Calu3 (cell line): Measurements from ENCODE around the gene SAMMSON. TPM values are rescaled to one million over a fixed set of nuclear protein-coding genes. Genes with fewer than 3 reads are reported as not detected.

Experiments
- Bru-seq: library from RNA; stranded (reverse); fragments of 400-500 nt; gene quantifications from one replicate; lab custom pipeline; 2021; lab: Mats Ljungman, UMichigan
- BruChase-seq, 2 experiments: library from RNA; stranded (reverse); fragments of 400-500 nt; gene quantifications; one replicate each; lab custom pipeline; 2021; lab: Mats Ljungman, UMichigan
- BruUV-seq: library from RNA; stranded (reverse); fragments of 400-500 nt; replicated peaks from 2 replicates; lab custom pipeline; 2021; lab: Mats Ljungman, UMichigan
- CTCF ChIA-PET: fragments of 300-600 bp; sonication (Branson Sonifier 250); formaldehyde crosslinking; loops from one replicate; lab custom pipeline; 2022; ENCODE audit warnings: antibody characterized with exemption; lab: Charles Lee
- DNase-seq: peaks from one replicate; pipeline ENCODE4 v3.0.0; 2022
- H3K27ac Mint-ChIP-seq: one replicate; pipeline ENCODE4 v1.8.0; 2022; ENCODE audit warnings: mixed read lengths; ENCODE audit not compliant: unreplicated experiment
- H3K27me3 Mint-ChIP-seq: one replicate; pipeline ENCODE4 v1.8.0; 2022; ENCODE audit warnings: mixed read lengths; ENCODE audit not compliant: unreplicated experiment
- H3K36me3 Mint-ChIP-seq: one replicate; pipeline ENCODE4 v1.8.0; 2022; ENCODE audit warnings: mild to moderate bottlenecking, moderate library complexity, mixed read lengths; ENCODE audit not compliant: insufficient read depth, unreplicated experiment
- H3K4me1 Mint-ChIP-seq: one replicate; pipeline ENCODE4 v1.8.0; 2022; ENCODE audit warnings: mild to moderate bottlenecking, low read depth, mixed read lengths; ENCODE audit not compliant: unreplicated experiment
- H3K4me3 Mint-ChIP-seq: one replicate; pipeline ENCODE4 v1.8.0; 2022; ENCODE audit warnings: mild to moderate bottlenecking, low read depth, moderate library complexity, mixed read lengths; ENCODE audit not compliant: unreplicated experiment
- H3K9me3 Mint-ChIP-seq: one replicate; pipeline ENCODE4 v1.8.0; 2022; ENCODE audit warnings: low read depth, mixed read lengths; ENCODE audit not compliant: unreplicated experiment
- CTCF ChIP-seq: fragments of 200-600 bp; IDR thresholded peaks from one replicate; pipeline ENCODE4 v1.8.0; 2022; ENCODE audit warnings: antibody characterized with exemption; ENCODE audit not compliant: unreplicated experiment
- intact Hi-C: fragments of 100-400 bp; cut with micrococcal nuclease; formaldehyde crosslinking; loops from one replicate; pipeline ENCODE4 v1.10.0; 2022; ENCODE audit not compliant: unreplicated experiment
- long read RNA-seq: library from polyadenylated mRNA; stranded (forward); transcript quantifications from one replicate; pipeline ENCODE4 v2.0.0, GENCODE V29; 2022
- total RNA-seq: library from RNA; stranded (reverse); gene quantifications from 2 replicates; pipeline ENCODE4 v1.2.3, GENCODE V29; 2022

The SAMMSON gene
- total RNA-seq (not detected in 2 replicates), Bru-seq, nascent RNA (percentile 10 among the genes with signal in this experiment), BruChase-seq, experiment 1, labeled RNA remaining after a 6-hour chase (percentile 11 among the genes with signal in this experiment), BruChase-seq, experiment 2, labeled RNA remaining after a 2-hour chase (percentile 11 among the genes with signal in this experiment)
- long read RNA-seq, result 0 reads

- Mint-ChIP-seq H3K27ac (peak within 1 kb of the TSS; percentile 83), H3K4me1 (peaks cover 16% of the 10 kb centered on the region), H3K4me3 (peak within 1 kb of the TSS; percentile 62), H3K36me3 (peaks cover 8% of the 10 kb centered on the region), H3K9me3 (peaks cover 2% of the 10 kb centered on the region), H3K27me3 (no peaks in the 10 kb centered on the region)
- no TSS peak for BruUV-seq
- TF ChIP-seq CTCF, result no peak
- DNase-seq, result no peak
- CTCF ChIA-PET, result interaction anchor here (1.4 kb wide), 1 partner anchor 17 kb away, joined by 3 read pairs; no protein-coding TSS in a partner anchor
- intact Hi-C loops, result no loop called here
Measured at GRCh38 chr3:69999140-70000027, at the start of gene SAMMSON. Gene SAMMSON, plus strand, starts transcription at chr3:69999733.

- no peak overlapping the region for H3K27ac Mint-ChIP-seq
- CTCF ChIA-PET, result interaction anchor here (0.6 kb wide), 1 partner anchor 861 kb away, joined by 3 read pairs; no protein-coding TSS in a partner anchor
- TF ChIP-seq CTCF, result no peak
- no peaks in the 10 kb centered on the region for H3K9me3 Mint-ChIP-seq
- H3K4me1 Mint-ChIP-seq, result peaks cover 7% of the 10 kb centered on the region
- H3K27me3 Mint-ChIP-seq, result no peaks in the 10 kb centered on the region
- no peak overlapping the region for H3K4me3 Mint-ChIP-seq
- BruUV-seq, result no TSS peak
- H3K36me3 Mint-ChIP-seq, result peaks cover 22% of the 10 kb centered on the region
- intact Hi-C loops, result no loop called here
- no peak for DNase-seq
Measured at GRCh38 chr3:69951616-69952015, 47.9 kb upstream of the SAMMSON start.

GRCh38 chr3:69959581-69959980, 40.0 kb upstream of the SAMMSON start:
- TF ChIP-seq CTCF, result no peak
- no peak for DNase-seq
- H3K27ac Mint-ChIP-seq, result no peak overlapping the region
- CTCF ChIA-PET, result no interaction called here
- no TSS peak for BruUV-seq
- H3K9me3 Mint-ChIP-seq, result no peaks in the 10 kb centered on the region
- H3K4me3 Mint-ChIP-seq, result no peak overlapping the region
- no peaks in the 10 kb centered on the region for H3K4me1 Mint-ChIP-seq
- H3K27me3 Mint-ChIP-seq, result no peaks in the 10 kb centered on the region
- peaks cover 22% of the 10 kb centered on the region for H3K36me3 Mint-ChIP-seq
- intact Hi-C loops, result no loop called here

GRCh38 chr3:69961706-69962439, 37.7 kb upstream of the SAMMSON start:
- Mint-ChIP-seq H3K4me1 (no peaks in the 10 kb centered on the region), H3K4me3 (no peak overlapping the region), H3K27ac (no peak overlapping the region), H3K36me3 (peaks cover 26% of the 10 kb centered on the region), H3K27me3 (no peaks in the 10 kb centered on the region), H3K9me3 (no peaks in the 10 kb centered on the region)
- BruUV-seq, result no TSS peak
- intact Hi-C loops, result no loop called here
- CTCF ChIA-PET, result interaction anchor here (0.6 kb wide), 1 partner anchor 1561 kb away, joined by 3 read pairs; no protein-coding TSS in a partner anchor
- no peak for TF ChIP-seq CTCF
- no peak for DNase-seq
